ENCODE results near the gene ADARB1. TPM values are rescaled to one million over a fixed set of nuclear protein-coding genes. Genes with fewer than 3 reads are reported as not detected.
A peak's percentile ranks its signal among the peaks of the same experiment; 100 is the strongest.
"Not testable (repeated sequence)": the region's sequence is repeated elsewhere in the genome, so short reads cannot be mapped to it uniquely, and the experiment has no call there.

ADARB1 gene, protein sequence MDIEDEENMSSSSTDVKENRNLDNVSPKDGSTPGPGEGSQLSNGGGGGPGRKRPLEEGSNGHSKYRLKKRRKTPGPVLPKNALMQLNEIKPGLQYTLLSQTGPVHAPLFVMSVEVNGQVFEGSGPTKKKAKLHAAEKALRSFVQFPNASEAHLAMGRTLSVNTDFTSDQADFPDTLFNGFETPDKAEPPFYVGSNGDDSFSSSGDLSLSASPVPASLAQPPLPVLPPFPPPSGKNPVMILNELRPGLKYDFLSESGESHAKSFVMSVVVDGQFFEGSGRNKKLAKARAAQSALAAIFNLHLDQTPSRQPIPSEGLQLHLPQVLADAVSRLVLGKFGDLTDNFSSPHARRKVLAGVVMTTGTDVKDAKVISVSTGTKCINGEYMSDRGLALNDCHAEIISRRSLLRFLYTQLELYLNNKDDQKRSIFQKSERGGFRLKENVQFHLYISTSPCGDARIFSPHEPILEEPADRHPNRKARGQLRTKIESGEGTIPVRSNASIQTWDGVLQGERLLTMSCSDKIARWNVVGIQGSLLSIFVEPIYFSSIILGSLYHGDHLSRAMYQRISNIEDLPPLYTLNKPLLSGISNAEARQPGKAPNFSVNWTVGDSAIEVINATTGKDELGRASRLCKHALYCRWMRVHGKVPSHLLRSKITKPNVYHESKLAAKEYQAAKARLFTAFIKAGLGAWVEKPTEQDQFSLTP
- 11.9 TPM for total RNA-seq
- 14.6 TPM for polyA plus RNA-seq
- long read RNA-seq, donor 1: 0 reads
- long read RNA-seq, donor 2: 0 reads
- long read RNA-seq, donor 3: 0 reads
- long read RNA-seq, donor 4: 0 reads
- long read RNA-seq, donor 5: 0 reads
- long read RNA-seq, donor 6, full-length matches to known transcripts: 1 of 1 reads
- long read RNA-seq, donor 6, partial matches to known transcripts: 0 of 1 reads
- long read RNA-seq, donor 6, other reads (novel, unspliced or antisense): 0 of 1 reads
- long read RNA-seq, donor 7: 0 reads
- long read RNA-seq, donor 8: 0 reads
- long read RNA-seq, donor 9: 0 reads
- long read RNA-seq, donor 10: 0 reads

DNA sequence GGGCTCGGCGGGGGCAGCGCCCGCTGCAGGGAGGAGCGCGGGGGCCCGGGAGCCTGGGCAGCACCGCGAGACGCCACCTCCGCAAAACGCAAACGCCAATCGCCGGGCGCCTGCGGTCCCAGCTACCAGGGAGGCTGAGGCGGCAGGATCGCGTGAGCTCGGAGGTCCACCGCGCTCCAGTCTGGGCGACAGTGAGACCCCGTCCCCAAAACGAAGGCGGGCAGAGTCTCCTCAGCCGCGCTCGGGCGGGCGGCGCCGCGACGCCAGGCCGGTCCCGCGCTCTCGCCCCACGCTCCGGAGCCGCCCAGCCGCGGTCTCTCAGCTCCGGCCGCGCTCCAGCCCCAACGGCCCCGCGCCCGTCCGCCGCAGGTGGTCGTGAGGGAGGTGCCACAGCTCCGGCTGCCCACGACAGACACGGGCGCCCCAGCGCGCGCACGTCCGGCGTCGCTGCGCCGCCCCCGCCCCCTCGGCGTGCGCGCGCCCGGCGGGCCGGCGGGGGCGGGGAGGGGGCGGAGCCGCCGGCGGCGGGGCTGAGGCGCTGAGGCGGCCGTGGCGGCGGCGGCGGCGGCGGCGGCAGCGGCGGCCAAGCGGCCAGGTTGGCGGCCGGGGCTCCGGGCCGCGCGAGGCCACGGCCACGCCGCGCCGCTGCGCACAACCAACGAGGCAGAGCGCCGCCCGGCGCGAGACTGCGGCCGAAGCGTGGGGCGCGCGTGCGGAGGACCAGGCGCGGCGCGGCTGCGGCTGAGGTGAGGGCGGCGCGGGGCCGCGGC lies at the start of gene ADARB1:
Gene ADARB1 (plus strand): TSS at position 533 of the 770 bp plus-strand sequence. CDS start 97,077 bp downstream, outside the sequence.
- H3K27ac ChIP-seq (ENCODE audit: low read depth in 1 of 2, low read length in 1 of 2): peak within 1 kb of the TSS in 1 of 2 donors; percentile 84
- peaks cover 5 to 18% of the 10 kb centered on the region in 2 donors for H3K4me1 ChIP-seq (ENCODE audit: control insufficient read depth in 2 of 2, insufficient read depth in 2 of 2, low read length in 2 of 2)
- no peaks in the 10 kb centered on the region for H3K9me3 ChIP-seq (ENCODE audit: control insufficient read depth in 2 of 2, insufficient read depth in 1 of 2, low read length in 1 of 2)
- H3K36me3 ChIP-seq (ENCODE audit: control insufficient read depth in 2 of 2, insufficient read depth in 2 of 2, low read length in 1 of 2): peaks cover 0 to 3% of the 10 kb centered on the region in 2 donors
- WGBS: under 1% methylated on average over 131 of the region's 132 CpGs
- peak in 7 of 9 donors; percentile 22 to 71 (median 50) for DNase-seq (ENCODE audit: low read depth in 6 of 9, low spot score in 9 of 9)
- peak within 1 kb of the TSS; percentile 60 to 94 for H3K4me3 ChIP-seq (ENCODE audit: low read length in 2 of 2)
- H3K27me3 ChIP-seq (ENCODE audit: control insufficient read depth in 2 of 2, insufficient read depth in 1 of 2, low read length in 1 of 2): peaks cover 21 to 38% of the 10 kb centered on the region in 2 donors

DNA sequence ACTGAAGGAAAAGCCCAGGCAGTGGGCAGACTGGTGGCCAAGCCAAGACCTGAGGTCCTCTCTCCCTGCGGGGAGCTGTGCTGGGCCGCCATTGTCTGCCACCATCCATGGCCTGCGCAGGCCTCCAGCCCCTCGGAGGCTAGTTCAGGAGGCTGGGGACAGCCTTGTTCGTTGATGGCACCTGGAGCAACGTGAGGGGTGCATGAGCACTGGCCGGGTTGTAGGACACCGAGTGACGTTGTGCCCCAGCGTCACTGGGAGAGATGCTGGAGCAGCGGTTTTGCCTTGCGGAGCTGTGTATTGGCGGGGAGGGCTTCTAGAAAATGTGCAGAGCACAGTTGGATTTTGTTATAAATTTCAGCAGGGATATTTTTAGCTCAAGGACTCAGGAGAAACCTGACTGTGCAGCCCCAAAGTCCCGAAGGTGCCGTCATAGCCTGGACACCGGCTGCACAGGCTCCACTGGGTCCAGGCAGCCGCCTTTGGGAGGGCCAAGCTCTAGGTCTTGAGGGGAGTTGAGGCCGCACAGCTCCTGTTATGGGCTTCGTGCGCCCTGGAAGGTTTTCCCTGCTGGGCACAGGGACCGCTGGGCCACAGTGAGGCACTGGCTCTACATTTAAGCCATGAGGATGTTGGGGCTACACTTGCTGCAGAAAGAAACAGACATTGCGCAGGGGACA lies 48.2 kb upstream of the ADARB1 start:
- DNase-seq (ENCODE audit: low read depth in 6 of 9, low spot score in 9 of 9): no peak
- Histone ChIP-seq H3K27me3 (ENCODE audit: control insufficient read depth in 2 of 2, insufficient read depth in 1 of 2, low read length in 1 of 2) (peaks cover 0 to 38% of the 10 kb centered on the region in 2 donors), H3K27ac (ENCODE audit: low read depth in 1 of 2, low read length in 1 of 2) (no peak overlapping the region), H3K4me3 (ENCODE audit: low read length in 2 of 2) (no peak overlapping the region), H3K4me1 (ENCODE audit: control insufficient read depth in 2 of 2, insufficient read depth in 2 of 2, low read length in 2 of 2) (no peaks in the 10 kb centered on the region), H3K9me3 (ENCODE audit: control insufficient read depth in 2 of 2, insufficient read depth in 1 of 2, low read length in 1 of 2) (peaks cover 0 to 1% of the 10 kb centered on the region in 2 donors), H3K36me3 (ENCODE audit: control insufficient read depth in 2 of 2, insufficient read depth in 2 of 2, low read length in 1 of 2) (no peaks in the 10 kb centered on the region)
- WGBS: 92% methylated on average over 22 of the region's 22 CpGs

DNA sequence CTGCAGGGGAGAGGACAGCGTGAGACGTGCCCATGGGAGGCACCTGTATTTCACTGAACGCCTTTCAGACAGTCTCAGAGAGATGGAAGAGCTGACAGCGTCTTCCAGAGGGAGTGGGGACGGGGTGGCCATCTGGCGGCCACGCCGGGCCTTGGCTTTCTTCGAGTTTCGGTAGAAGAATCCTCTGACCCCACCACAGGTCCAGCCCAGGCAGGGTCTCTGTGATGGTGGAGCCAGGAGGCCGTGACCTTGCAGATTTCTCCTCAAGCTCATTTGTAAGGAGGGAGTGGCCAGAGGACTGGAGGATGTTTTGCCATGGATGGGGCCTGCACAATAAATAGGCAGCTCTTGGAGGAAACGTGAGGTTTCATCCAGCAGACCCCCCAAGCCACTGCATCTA lies 47.6 kb upstream of the ADARB1 start:
- Histone ChIP-seq H3K4me3 (ENCODE audit: low read length in 2 of 2) (no peak overlapping the region), H3K27ac (ENCODE audit: low read depth in 1 of 2, low read length in 1 of 2) (no peak overlapping the region), H3K9me3 (ENCODE audit: control insufficient read depth in 2 of 2, insufficient read depth in 1 of 2, low read length in 1 of 2) (peaks cover 0 to 1% of the 10 kb centered on the region in 2 donors), H3K4me1 (ENCODE audit: control insufficient read depth in 2 of 2, insufficient read depth in 2 of 2, low read length in 2 of 2) (no peaks in the 10 kb centered on the region), H3K36me3 (ENCODE audit: control insufficient read depth in 2 of 2, insufficient read depth in 2 of 2, low read length in 1 of 2) (no peaks in the 10 kb centered on the region), H3K27me3 (ENCODE audit: control insufficient read depth in 2 of 2, insufficient read depth in 1 of 2, low read length in 1 of 2) (peaks cover 0 to 38% of the 10 kb centered on the region in 2 donors)
- WGBS: 94% methylated on average over 12 of the region's 12 CpGs
- DNase-seq (ENCODE audit: low read depth in 6 of 9, low spot score in 9 of 9): no peak

DNA sequence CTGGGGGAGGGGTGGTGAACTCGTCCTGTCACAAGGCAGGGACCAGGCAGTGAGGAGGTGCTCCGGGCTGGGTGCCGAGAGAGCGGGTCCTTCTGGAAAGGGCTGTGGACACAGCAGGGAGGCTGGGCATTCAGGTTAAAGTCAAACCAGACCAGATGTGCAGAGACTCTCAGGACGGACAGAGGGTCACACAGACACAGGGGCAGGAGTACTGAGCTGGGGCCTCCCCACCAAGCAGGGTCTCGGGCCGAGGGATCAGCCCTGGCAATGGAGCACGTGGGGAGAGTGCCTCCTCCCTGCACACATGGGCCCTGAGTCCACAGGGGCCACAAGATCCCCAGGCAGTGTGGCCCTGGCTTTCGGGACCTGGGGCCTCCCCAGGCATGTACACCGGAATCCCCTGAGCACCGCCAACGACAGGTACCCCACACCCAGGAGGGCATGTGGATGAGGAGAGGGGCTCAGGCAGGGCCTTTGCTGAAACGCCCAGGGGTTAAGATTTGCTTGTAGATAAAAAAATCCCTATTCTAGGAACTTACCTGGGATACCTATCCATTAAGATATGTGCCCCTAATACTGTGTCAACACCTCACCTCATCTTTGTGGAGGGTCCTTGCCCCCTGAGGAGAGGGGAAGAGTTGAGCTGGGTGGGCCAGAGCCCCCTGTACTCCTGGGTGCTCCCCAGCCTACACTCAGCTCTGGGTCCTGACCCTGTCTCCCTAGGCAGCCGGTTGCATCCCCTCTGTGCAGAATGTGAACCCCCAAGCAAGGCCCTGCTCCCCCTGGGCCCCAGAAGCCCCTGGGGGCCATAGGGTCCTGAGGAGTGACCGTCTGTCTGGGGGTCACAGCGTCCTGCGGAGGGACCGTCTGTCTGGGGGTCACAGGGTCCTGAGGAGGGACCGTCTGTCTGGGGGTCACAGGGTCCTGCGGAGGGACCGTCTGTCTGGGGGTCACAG lies 46.9 kb upstream of the ADARB1 start:
- Histone ChIP-seq H3K27me3 (ENCODE audit: control insufficient read depth in 2 of 2, insufficient read depth in 1 of 2, low read length in 1 of 2) (peaks cover 0 to 38% of the 10 kb centered on the region in 2 donors), H3K4me1 (ENCODE audit: control insufficient read depth in 2 of 2, insufficient read depth in 2 of 2, low read length in 2 of 2) (no peaks in the 10 kb centered on the region), H3K27ac (ENCODE audit: low read depth in 1 of 2, low read length in 1 of 2) (no peak overlapping the region), H3K36me3 (ENCODE audit: control insufficient read depth in 2 of 2, insufficient read depth in 2 of 2, low read length in 1 of 2) (no peaks in the 10 kb centered on the region), H3K9me3 (ENCODE audit: control insufficient read depth in 2 of 2, insufficient read depth in 1 of 2, low read length in 1 of 2) (peaks cover 0 to 1% of the 10 kb centered on the region in 2 donors), H3K4me3 (ENCODE audit: low read length in 2 of 2) (no peak overlapping the region)
- 94% methylated on average over 21 of the region's 21 CpGs for WGBS
- no peak for DNase-seq (ENCODE audit: low read depth in 6 of 9, low spot score in 9 of 9)

DNA sequence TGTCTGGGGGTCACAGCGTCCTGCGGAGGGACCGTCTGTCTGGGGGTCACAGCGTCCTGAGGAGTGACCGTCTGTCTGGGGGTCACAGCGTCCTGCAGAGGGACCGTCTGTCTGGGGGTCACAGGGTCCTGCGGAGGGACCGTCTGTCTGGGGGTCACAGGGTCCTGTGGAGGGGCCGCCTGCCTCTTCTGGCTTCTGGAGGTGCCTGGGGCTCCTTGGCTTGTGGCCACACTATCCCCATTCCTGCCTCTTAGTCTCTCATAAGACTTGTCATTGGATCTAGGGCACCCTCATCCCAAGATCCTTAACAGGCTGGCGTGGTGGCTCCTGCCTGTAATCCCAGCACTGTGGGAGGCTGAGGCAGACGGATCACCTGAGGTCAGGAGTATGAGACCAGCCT lies 45.7 kb upstream of the ADARB1 start:
- H3K9me3 ChIP-seq (ENCODE audit: control insufficient read depth in 2 of 2, insufficient read depth in 1 of 2, low read length in 1 of 2); H3K27ac ChIP-seq (ENCODE audit: low read depth in 1 of 2, low read length in 1 of 2); DNase-seq (ENCODE audit: low read depth in 6 of 9, low spot score in 9 of 9); H3K4me1 ChIP-seq (ENCODE audit: control insufficient read depth in 2 of 2, insufficient read depth in 2 of 2, low read length in 2 of 2); H3K36me3 ChIP-seq (ENCODE audit: control insufficient read depth in 2 of 2, insufficient read depth in 2 of 2, low read length in 1 of 2); H3K4me3 ChIP-seq (ENCODE audit: low read length in 2 of 2): not testable (repeated sequence)
- 97% methylated on average over 12 of the region's 12 CpGs for WGBS
- H3K27me3 ChIP-seq (ENCODE audit: control insufficient read depth in 2 of 2, insufficient read depth in 1 of 2, low read length in 1 of 2): peaks cover 0 to 40% of the 10 kb centered on the region in 2 donors

DNA sequence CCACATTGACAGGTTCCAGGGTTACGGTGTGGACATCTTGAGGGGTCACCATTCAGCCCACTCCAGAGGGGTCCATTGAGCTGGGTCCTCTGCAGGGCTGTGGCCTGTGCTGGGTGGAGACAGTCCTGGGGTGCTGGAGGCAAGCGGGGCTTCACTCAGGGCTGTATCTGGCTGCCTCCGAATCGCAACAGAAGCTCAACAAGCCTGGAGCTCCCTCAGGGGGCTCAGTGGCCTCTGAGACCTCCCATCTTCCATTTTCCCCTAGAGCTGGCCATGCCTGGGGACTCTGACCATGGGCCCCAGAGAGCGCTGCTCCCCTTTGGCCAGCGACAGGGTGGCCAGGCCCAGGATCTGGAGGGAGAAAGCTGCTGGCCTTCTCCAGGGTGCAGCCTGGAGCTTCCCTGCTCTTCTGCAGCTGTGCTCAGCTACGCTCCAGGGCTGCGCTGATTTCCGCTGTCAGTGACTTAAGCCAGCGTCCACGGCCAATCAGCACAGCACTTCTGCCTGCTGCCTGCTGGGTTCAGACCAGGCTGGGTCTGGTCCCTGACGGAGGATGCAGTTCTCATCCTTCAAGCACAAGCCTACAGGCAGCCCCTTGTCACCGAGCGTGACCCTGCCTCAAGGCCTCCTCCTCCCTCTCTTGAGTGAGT lies 45.0 kb upstream of the ADARB1 start:
- Histone ChIP-seq H3K9me3 (ENCODE audit: control insufficient read depth in 2 of 2, insufficient read depth in 1 of 2, low read length in 1 of 2) (no peaks in the 10 kb centered on the region), H3K36me3 (ENCODE audit: control insufficient read depth in 2 of 2, insufficient read depth in 2 of 2, low read length in 1 of 2) (no peaks in the 10 kb centered on the region), H3K4me1 (ENCODE audit: control insufficient read depth in 2 of 2, insufficient read depth in 2 of 2, low read length in 2 of 2) (peaks cover 0 to 5% of the 10 kb centered on the region in 2 donors), H3K27me3 (ENCODE audit: control insufficient read depth in 2 of 2, insufficient read depth in 1 of 2, low read length in 1 of 2) (peaks cover 0 to 44% of the 10 kb centered on the region in 2 donors), H3K27ac (ENCODE audit: low read depth in 1 of 2, low read length in 1 of 2) (no peak overlapping the region), H3K4me3 (ENCODE audit: low read length in 2 of 2) (no peak overlapping the region)
- 95% methylated on average over 14 of the region's 14 CpGs for WGBS
- DNase-seq (ENCODE audit: low read depth in 6 of 9, low spot score in 9 of 9): peak in 1 of 9 donors; percentile 6

DNA sequence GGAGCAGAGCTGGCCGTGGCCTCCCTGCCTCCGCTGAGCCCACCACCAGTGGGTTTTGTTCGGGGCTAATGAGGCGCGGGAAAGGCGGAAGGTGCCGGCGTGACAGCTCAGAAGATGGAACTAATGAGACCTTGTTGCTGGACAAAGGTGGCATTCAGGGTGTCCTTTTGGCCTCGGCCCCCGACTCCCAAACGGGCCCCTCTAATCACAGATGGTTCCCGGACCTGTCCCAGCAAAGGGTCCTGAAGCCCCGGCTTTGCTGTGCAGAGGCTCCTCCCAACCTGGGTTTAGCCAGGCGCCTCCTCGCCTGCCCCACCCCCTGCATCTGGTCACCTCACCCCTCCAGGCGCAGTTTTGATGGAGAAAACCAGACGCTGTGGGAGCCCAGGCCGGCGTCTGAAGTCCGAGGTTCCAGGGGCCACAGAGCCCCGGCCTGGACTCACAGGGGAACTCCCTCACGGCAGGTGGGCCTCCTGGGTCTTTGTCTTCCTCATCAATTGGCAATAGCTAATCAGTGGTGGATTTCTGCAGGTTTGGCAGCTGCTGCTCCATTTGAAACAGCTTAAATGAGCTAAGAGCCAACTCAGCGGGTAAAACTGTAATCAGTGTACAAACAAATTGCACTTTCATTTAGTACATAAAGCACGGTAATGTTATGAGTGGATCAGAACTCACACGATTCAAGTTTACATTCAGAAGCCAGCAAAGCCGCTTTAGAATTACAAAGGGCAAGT lies 44.3 kb upstream of the ADARB1 start:
- Histone ChIP-seq H3K4me3 (ENCODE audit: low read length in 2 of 2) (no peak overlapping the region), H3K27me3 (ENCODE audit: control insufficient read depth in 2 of 2, insufficient read depth in 1 of 2, low read length in 1 of 2) (peaks cover 0 to 47% of the 10 kb centered on the region in 2 donors), H3K27ac (ENCODE audit: low read depth in 1 of 2, low read length in 1 of 2) (no peak overlapping the region), H3K4me1 (ENCODE audit: control insufficient read depth in 2 of 2, insufficient read depth in 2 of 2, low read length in 2 of 2) (peaks cover 0 to 5% of the 10 kb centered on the region in 2 donors), H3K9me3 (ENCODE audit: control insufficient read depth in 2 of 2, insufficient read depth in 1 of 2, low read length in 1 of 2) (peaks cover 0 to 2% of the 10 kb centered on the region in 2 donors), H3K36me3 (ENCODE audit: control insufficient read depth in 2 of 2, insufficient read depth in 2 of 2, low read length in 1 of 2) (no peaks in the 10 kb centered on the region)
- no peak for DNase-seq (ENCODE audit: low read depth in 6 of 9, low spot score in 9 of 9)
- 90% methylated on average over 26 of the region's 26 CpGs for WGBS

Measured in thymus (tissue), 14 donors.